RWPE1 (cell line): ENCODE measurements around the gene FAIM.

ENCODE experiments used
- CTCF ChIA-PET: fragments of 350-600 bp; sonication (Branson Sonifier 250); formaldehyde crosslinking; extraction: SDS; loops from one replicate; lab custom pipeline; 2021; lab: Yijun Ruan, JAX
- POLR2A ChIA-PET: fragments of 400-600 bp; formaldehyde crosslinking; extraction: SDS; loops from one replicate; lab custom pipeline; 2020; ENCODE audit warnings: antibody characterized with exemption; ENCODE audit not compliant: low non-redundant PET; lab: Yijun Ruan, JAX
- DNase-seq: peaks from one replicate; pipeline ENCODE4 v3.0.0; 2012; ENCODE audit warnings: low spot score
- H3K27ac ChIP-seq: fragments of 450-650 bp; 2 replicates; pipeline ENCODE4 v1.5.1; 2017
- CTCF ChIP-seq: fragments of 450-650 bp; conservative IDR thresholded peaks from 2 replicates; pipeline ENCODE4 v1.5.1; 2017; ENCODE audit warnings: low read depth, mild to moderate bottlenecking

Gene FAIM

GRCh38 chr3:138573138-138573537 lies 35.4 kb upstream of the FAIM start:
- no peak for DNase-seq
- CTCF ChIA-PET = no interaction called here
- no peak overlapping the region for H3K27ac ChIP-seq
- no peak for TF ChIP-seq CTCF
- POLR2A ChIA-PET = no interaction called here

- no peak overlapping the region for H3K27ac ChIP-seq
- ChIA-PET CTCF (interaction anchor here (0.6 kb wide), 1 partner anchor 625 kb away, joined by 3 read pairs; no protein-coding TSS in a partner anchor), POLR2A (no interaction called here)
- DNase-seq = no peak
- no peak for TF ChIP-seq CTCF
Observed at GRCh38 chr3:138578141-138578540, 30.4 kb upstream of the FAIM start.

- no peak for TF ChIP-seq CTCF
- no peak for DNase-seq
- POLR2A ChIA-PET = no interaction called here
- CTCF ChIA-PET = interaction anchor here (0.7 to 1.0 kb wide), 2 partner anchors 155 to 344 kb away, joined by 3 read pairs; no protein-coding TSS in a partner anchor
- H3K27ac ChIP-seq = no peak overlapping the region
Observed at GRCh38 chr3:138578961-138579574, 29.5 kb upstream of the FAIM start.

- no peak for TF ChIP-seq CTCF
- no peak overlapping the region for H3K27ac ChIP-seq
- DNase-seq = no peak
- POLR2A ChIA-PET = no interaction called here
- CTCF ChIA-PET = no interaction called here
Observed at GRCh38 chr3:138587374-138587773, 21.2 kb upstream of the FAIM start.

GRCh38 chr3:138588445-138588844 lies 20.1 kb upstream of the FAIM start:
- ChIA-PET CTCF (interaction anchor here (0.6 kb wide), 2 partner anchors 139 to 327 kb away, joined by 3 to 4 read pairs; no protein-coding TSS in a partner anchor), POLR2A (no interaction called here)
- no peak for TF ChIP-seq CTCF

GRCh38 chr3:138591392-138591791 lies 17.2 kb upstream of the FAIM start:
- no peak for DNase-seq
- ChIA-PET POLR2A (no interaction called here), CTCF (interaction anchor here (0.7 to 1.6 kb wide), 3 partner anchors 96 to 332 kb away, joined by 3 to 5 read pairs (median 3); no protein-coding TSS in a partner anchor)
- no peak overlapping the region for H3K27ac ChIP-seq
- no peak for TF ChIP-seq CTCF

More at GRCh38 chr3:138588445-138588844, 20.1 kb upstream of the FAIM start:
- DNase-seq = no peak
- H3K27ac ChIP-seq = no peak overlapping the region
